HepG2 (cell line): ENCODE data around the gene SECTM1. TPM values are rescaled to one million over a fixed set of nuclear protein-coding genes. Genes with fewer than 3 reads are reported as not detected.
A peak's percentile ranks its signal among the peaks of the same experiment; 100 is the strongest.

Source experiments
- ATRX ChIP-seq: sonication (generic); formaldehyde crosslinking; IDR thresholded peaks from 2 replicates; pipeline ENCODE4 v1.4.0; 2020; ENCODE audit warnings: missing genetic modification reagents, borderline replicate concordance
- EP300 ChIP-seq, 3 experiments: sonication (generic) in 1 of 3; formaldehyde crosslinking in 1 of 3; IDR thresholded peaks; 2 replicates each; pipeline versions ENCODE4 v1.5.1 to v1.6.1; 2011 to 2020; ENCODE audit warnings: low read depth in 2 of 3, low read length in 2 of 3, borderline replicate concordance in 1 of 3, improper control_type of control experiment in 1 of 3, mild to moderate bottlenecking in 1 of 3, missing genetic modification reagents in 1 of 3, moderate library complexity in 1 of 3
- HNRNPK ChIP-seq: fragments of 200-400 bp; formaldehyde crosslinking; IDR thresholded peaks from 2 replicates; pipeline ENCODE4 v1.6.1; 2018; ENCODE audit warnings: low read length, low read depth, moderate library complexity, mild to moderate bottlenecking; ENCODE audit not compliant: poor library complexity, severe bottlenecking
- JUN ChIP-seq: sonication (generic); formaldehyde crosslinking; IDR thresholded peaks from 2 replicates; pipeline ENCODE4 v1.4.0; 2020; ENCODE audit warnings: mild to moderate bottlenecking, missing genetic modification reagents
- KDM5B ChIP-seq: sonication (generic); formaldehyde crosslinking; IDR thresholded peaks from 2 replicates; pipeline ENCODE4 v1.4.0; 2020; ENCODE audit warnings: missing genetic modification reagents, mild to moderate bottlenecking, borderline replicate concordance
- MAZ ChIP-seq, 2 experiments: sonication (generic) in 1 of 2; formaldehyde crosslinking in 1 of 2; IDR thresholded peaks; 2 replicates each; pipeline versions ENCODE4 v1.5.0 to v1.6.1; 2012 to 2020; ENCODE audit warnings: low read depth in 2 of 2, mild to moderate bottlenecking in 2 of 2, borderline replicate concordance in 1 of 2, improper control_type of control experiment in 1 of 2, low read length in 1 of 2, missing genetic modification reagents in 1 of 2, moderate library complexity in 1 of 2
- NCOA2 ChIP-seq: sonication (generic); formaldehyde crosslinking; IDR thresholded peaks from 2 replicates; pipeline ENCODE4 v1.8.0; 2022; ENCODE audit warnings: inconsistent platforms
- PHF8 ChIP-seq: sonication (generic); formaldehyde crosslinking; IDR thresholded peaks from 2 replicates; pipeline ENCODE4 v1.5.0; 2020; ENCODE audit warnings: missing genetic modification reagents
- SP4 ChIP-seq: sonication (generic); formaldehyde crosslinking; IDR thresholded peaks from 2 replicates; pipeline ENCODE4 v1.8.1; 2023; ENCODE audit warnings: mild to moderate bottlenecking, missing genetic modification reagents
- TCF7 ChIP-seq: sonication (generic); IDR thresholded peaks from 2 replicates; pipeline ENCODE4 v1.6.1; 2016; ENCODE audit warnings: antibody characterized with exemption, low read depth
- TGIF2 ChIP-seq: IDR thresholded peaks from 2 replicates; pipeline ENCODE4 v1.6.1; 2016; ENCODE audit warnings: control low read depth, missing compliant biosample characterization
- ZNF17 ChIP-seq: sonication (generic); formaldehyde crosslinking; IDR thresholded peaks from 2 replicates; pipeline ENCODE4 v1.5.0; 2020; ENCODE audit warnings: mild to moderate bottlenecking, missing genetic modification reagents
- ZNF343 ChIP-seq: sonication (generic); formaldehyde crosslinking; IDR thresholded peaks from 2 replicates; pipeline ENCODE4 v1.4.0; 2020; ENCODE audit warnings: mild to moderate bottlenecking, missing genetic modification reagents
- ZNF530 ChIP-seq: sonication (generic); formaldehyde crosslinking; IDR thresholded peaks from 2 replicates; pipeline ENCODE4 v1.5.0; 2020; ENCODE audit warnings: low read depth, mild to moderate bottlenecking, missing genetic modification reagents
- ZNF547 ChIP-seq: sonication (generic); formaldehyde crosslinking; IDR thresholded peaks from 2 replicates; pipeline ENCODE4 v1.5.1; 2020; ENCODE audit warnings: mild to moderate bottlenecking, missing genetic modification reagents
- polyA plus RNA-seq, 8 experiments: library from polyadenylated mRNA; depleted of rRNA in 3 of 8; stranded (reverse) in 7 of 8; unstranded in 1 of 8; fragments of >200 nt; fragmentation: Illumina TruSeq in 4 of 8; extraction: Trizol in 4 of 8; gene quantifications; 2 replicates each; pipeline versions ENCODE4 v1.2.1 to v1.2.3, GENCODE V29; 2011 to 2016; ENCODE audit warnings: low read depth in 4 of 8, missing spikeins in 1 of 8, mixed read lengths in 1 of 8; ENCODE audit not compliant: insufficient read depth in 1 of 8
- total RNA-seq, 5 experiments: library from RNA; depleted of rRNA; stranded (reverse); fragments of >200 nt; fragmentation: Illumina TruSeq; extraction: Trizol; gene quantifications; 2 replicates each; pipeline ENCODE4 v1.2.3, GENCODE V29; 2016; ENCODE audit warnings: low read depth in 1 of 5
- TF ChIP-seq, protein P1 (sequence below): IDR thresholded peaks from 2 replicates; pipeline ENCODE4 v1.6.1; 2016; ENCODE audit warnings: missing compliant biosample characterization, missing genetic modification reagents, borderline replicate concordance
- TF ChIP-seq, protein P2 (sequence below): sonication (generic); formaldehyde crosslinking; IDR thresholded peaks from 2 replicates; pipeline ENCODE4 v1.4.0; 2020; ENCODE audit warnings: low read depth, mild to moderate bottlenecking, missing genetic modification reagents
- TF ChIP-seq, protein P3 (sequence below): sonication (generic); formaldehyde crosslinking; IDR thresholded peaks from 2 replicates; pipeline ENCODE4 v1.4.0; 2020; ENCODE audit warnings: missing genetic modification reagents, borderline replicate concordance
- TF ChIP-seq, protein P4 (sequence below): sonication (generic); formaldehyde crosslinking; IDR thresholded peaks from 2 replicates; pipeline ENCODE4 v1.8.1; 2023; ENCODE audit warnings: mild to moderate bottlenecking, inconsistent platforms, moderate library complexity, missing genetic modification reagents, borderline replicate concordance

SECTM1 gene
- total and polyA plus RNA-seq, 2 of the 13 experiments (the other 11 are each of a cell fraction or from before 2014, with no cell fraction given) = 3.5 to 5.3 TPM

DNA sequence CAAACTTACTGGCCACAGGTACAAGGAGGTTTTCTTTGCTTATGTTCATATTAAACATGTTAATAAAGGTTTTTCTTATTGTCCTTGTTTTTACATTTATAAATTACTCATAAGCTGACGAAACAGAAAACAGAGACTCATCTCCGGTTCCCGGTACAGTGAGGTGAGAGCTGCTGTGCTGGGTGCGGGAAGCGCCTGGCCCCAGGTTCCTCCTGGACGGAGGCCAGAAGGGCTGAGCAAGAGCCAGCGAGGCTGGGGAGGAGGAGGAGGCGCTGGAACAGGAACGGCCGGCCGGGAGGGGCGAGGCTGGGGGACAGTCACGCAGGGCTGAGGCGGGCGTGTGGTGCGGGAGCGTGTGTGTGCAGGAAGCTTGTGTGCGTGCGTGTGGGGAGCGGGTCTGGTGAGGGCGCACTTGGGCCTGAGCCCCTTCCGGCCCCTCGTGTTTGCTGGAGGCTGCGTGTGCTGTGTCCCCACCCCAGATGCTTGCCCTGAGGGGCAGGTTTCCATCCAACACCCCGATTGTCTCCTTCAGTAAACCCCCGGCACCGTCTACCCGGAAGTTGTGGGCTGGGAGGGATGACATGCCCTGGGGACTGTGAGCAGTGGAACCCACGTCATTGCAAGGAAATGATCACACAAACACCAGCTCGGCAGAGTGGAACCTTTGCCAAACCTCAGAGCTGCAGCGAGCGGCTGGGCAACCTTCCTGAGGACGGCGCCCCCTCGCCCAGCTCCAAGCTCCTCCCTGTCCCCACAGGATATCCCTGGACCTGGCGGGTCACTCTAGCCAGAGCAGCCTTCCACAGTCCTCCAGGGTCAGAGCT lies 35.6 kb downstream of the SECTM1 start (continued):
- TF ChIP-seq NCOA2 (CRISPR knock-in tag) (peak; percentile 23; the same call in 1 of the 2 replicates), KDM5B (CRISPR knock-in tag) (peak; percentile 49; the same call in 1 of the 2 replicates), TGIF2 (0 out of 2 replicates have a peak, but pooled peaks have one; percentile 32), ATRX (CRISPR knock-in tag) (no peak), PHF8 (CRISPR knock-in tag) (peak; percentile 40), EP300 (IDR thresholded peaks at IDR 0.05; ENCODE audit: low read depth in 2 of 2, low read length in 2 of 2) (peak; percentile 39 to 59; a peak in 1 of 4 replicates), EP300 (CRISPR knock-in tag; IDR thresholded peaks at IDR 0.05; ENCODE audit: borderline replicate concordance) (no peak), MAZ (IDR thresholded peaks at IDR 0.05; ENCODE audit: borderline replicate concordance, low read depth, low read length) (no peak; the same call in 1 of the 2 replicates), MAZ (CRISPR knock-in tag; IDR thresholded peaks at IDR 0.05; ENCODE audit: low read depth) (0 out of 2 replicates have a peak, but pooled peaks have one; percentile 0), SP4 (CRISPR knock-in tag) (peak; percentile 78; the same call in 1 of the 2 replicates), ZNF530 (CRISPR knock-in tag) (no peak), HNRNPK (peak; percentile 13), ZNF547 (CRISPR knock-in tag) (peak; percentile 74; the same call in 1 of the 2 replicates), JUN (CRISPR knock-in tag) (no peak; the same call in 1 of the 2 replicates), ZNF17 (CRISPR knock-in tag) (0 out of 2 replicates have a peak, but pooled peaks have one; percentile 36), ZNF343 (CRISPR knock-in tag) (no peak), TCF7 (no peak)
- TF ChIP-seq, protein P1, sequence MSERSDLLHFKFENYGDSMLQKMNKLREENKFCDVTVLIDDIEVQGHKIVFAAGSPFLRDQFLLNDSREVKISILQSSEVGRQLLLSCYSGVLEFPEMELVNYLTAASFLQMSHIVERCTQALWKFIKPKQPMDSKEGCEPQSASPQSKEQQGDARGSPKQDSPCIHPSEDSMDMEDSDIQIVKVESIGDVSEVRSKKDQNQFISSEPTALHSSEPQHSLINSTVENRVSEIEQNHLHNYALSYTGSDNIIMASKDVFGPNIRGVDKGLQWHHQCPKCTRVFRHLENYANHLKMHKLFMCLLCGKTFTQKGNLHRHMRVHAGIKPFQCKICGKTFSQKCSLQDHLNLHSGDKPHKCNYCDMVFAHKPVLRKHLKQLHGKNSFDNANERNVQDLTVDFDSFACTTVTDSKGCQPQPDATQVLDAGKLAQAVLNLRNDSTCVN = no peak
- TF ChIP-seq, protein P2, sequence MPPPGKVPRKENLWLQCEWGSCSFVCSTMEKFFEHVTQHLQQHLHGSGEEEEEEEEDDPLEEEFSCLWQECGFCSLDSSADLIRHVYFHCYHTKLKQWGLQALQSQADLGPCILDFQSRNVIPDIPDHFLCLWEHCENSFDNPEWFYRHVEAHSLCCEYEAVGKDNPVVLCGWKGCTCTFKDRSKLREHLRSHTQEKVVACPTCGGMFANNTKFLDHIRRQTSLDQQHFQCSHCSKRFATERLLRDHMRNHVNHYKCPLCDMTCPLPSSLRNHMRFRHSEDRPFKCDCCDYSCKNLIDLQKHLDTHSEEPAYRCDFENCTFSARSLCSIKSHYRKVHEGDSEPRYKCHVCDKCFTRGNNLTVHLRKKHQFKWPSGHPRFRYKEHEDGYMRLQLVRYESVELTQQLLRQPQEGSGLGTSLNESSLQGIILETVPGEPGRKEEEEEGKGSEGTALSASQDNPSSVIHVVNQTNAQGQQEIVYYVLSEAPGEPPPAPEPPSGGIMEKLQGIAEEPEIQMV (CRISPR knock-in tag) = peak; percentile 65; the same call in 1 of the 2 replicates
- TF ChIP-seq, protein P3, sequence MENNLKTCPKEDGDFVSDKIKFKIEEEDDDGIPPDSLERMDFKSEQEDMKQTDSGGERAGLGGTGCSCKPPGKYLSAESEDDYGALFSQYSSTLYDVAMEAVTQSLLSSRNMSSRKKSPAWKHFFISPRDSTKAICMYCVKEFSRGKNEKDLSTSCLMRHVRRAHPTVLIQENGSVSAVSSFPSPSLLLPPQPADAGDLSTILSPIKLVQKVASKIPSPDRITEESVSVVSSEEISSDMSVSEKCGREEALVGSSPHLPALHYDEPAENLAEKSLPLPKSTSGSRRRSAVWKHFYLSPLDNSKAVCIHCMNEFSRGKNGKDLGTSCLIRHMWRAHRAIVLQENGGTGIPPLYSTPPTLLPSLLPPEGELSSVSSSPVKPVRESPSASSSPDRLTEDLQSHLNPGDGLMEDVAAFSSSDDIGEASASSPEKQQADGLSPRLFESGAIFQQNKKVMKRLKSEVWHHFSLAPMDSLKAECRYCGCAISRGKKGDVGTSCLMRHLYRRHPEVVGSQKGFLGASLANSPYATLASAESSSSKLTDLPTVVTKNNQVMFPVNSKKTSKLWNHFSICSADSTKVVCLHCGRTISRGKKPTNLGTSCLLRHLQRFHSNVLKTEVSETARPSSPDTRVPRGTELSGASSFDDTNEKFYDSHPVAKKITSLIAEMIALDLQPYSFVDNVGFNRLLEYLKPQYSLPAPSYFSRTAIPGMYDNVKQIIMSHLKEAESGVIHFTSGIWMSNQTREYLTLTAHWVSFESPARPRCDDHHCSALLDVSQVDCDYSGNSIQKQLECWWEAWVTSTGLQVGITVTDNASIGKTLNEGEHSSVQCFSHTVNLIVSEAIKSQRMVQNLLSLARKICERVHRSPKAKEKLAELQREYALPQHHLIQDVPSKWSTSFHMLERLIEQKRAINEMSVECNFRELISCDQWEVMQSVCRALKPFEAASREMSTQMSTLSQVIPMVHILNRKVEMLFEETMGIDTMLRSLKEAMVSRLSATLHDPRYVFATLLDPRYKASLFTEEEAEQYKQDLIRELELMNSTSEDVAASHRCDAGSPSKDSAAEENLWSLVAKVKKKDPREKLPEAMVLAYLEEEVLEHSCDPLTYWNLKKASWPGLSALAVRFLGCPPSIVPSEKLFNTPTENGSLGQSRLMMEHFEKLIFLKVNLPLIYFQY (CRISPR knock-in tag) = no peak; the same call in none of the 2 replicates
- TF ChIP-seq, protein P4, sequence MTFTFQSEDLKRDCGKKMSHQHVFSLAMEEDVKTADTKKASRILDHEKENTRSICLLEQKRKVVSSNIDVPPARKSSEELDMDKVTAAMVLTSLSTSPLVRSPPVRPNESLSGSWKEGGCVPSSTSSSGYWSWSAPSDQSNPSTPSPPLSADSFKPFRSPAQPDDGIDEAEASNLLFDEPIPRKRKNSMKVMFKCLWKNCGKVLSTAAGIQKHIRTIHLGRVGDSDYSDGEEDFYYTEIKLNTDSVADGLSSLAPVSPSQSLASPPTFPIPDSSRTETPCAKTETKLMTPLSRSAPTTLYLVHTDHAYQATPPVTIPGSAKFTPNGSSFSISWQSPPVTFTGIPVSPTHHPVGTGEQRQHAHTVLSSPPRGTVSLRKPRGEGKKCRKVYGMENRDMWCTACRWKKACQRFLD (CRISPR knock-in tag) = 0 out of 2 replicates have a peak, but pooled peaks have one; percentile 28
